ENCODE results near the gene CHIA.

- TF ChIP-seq ZNF431 (CRISPR knock-in tag; IDR thresholded peaks at IDR 0.05; ENCODE audit: borderline replicate concordance, low read depth) (no peak), CBX5 (CRISPR knock-in tag; IDR thresholded peaks at IDR 0.05; ENCODE audit: borderline replicate concordance) (no peak), SP5 (CRISPR knock-in tag; IDR thresholded peaks at IDR 0.05; ENCODE audit: borderline replicate concordance, low read depth) (no peak), ELF1 (CRISPR knock-in tag; IDR thresholded peaks at IDR 0.05) (no peak), SATB2 (CRISPR knock-in tag; IDR thresholded peaks at IDR 0.05) (no peak), ARHGAP35 (CRISPR knock-in tag; IDR thresholded peaks at IDR 0.05; ENCODE audit: borderline replicate concordance) (no peak), ZNF512B (CRISPR knock-in tag; IDR thresholded peaks at IDR 0.05; ENCODE audit: borderline replicate concordance) (no peak)
- TF ChIP-seq, protein P1, sequence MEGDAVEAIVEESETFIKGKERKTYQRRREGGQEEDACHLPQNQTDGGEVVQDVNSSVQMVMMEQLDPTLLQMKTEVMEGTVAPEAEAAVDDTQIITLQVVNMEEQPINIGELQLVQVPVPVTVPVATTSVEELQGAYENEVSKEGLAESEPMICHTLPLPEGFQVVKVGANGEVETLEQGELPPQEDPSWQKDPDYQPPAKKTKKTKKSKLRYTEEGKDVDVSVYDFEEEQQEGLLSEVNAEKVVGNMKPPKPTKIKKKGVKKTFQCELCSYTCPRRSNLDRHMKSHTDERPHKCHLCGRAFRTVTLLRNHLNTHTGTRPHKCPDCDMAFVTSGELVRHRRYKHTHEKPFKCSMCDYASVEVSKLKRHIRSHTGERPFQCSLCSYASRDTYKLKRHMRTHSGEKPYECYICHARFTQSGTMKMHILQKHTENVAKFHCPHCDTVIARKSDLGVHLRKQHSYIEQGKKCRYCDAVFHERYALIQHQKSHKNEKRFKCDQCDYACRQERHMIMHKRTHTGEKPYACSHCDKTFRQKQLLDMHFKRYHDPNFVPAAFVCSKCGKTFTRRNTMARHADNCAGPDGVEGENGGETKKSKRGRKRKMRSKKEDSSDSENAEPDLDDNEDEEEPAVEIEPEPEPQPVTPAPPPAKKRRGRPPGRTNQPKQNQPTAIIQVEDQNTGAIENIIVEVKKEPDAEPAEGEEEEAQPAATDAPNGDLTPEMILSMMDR (CRISPR knock-in tag; IDR thresholded peaks at IDR 0.05): no peak
These were observed 63.9 kb downstream of the CHIA start for GRCh38 chr1:111354584-111354983.

Data from HepG2 (cell line).